ENCODE measurements around the gene NOL8.
A peak's percentile ranks its signal among the peaks of the same experiment; 100 is the strongest.

Gene NOL8

GRCh38 chr9:92266486-92266885, 58.7 kb downstream of the NOL8 start:
- DNase-seq: peak in 1 of 2 experiments; percentile 9
- no peak for TF ChIP-seq GATA1 (IDR thresholded peaks at IDR 0.05; ENCODE audit: low read depth, low read length)

- TF ChIP-seq GATA1 (IDR thresholded peaks at IDR 0.05; ENCODE audit: low read depth, low read length) (no peak), POLR2A (IDR thresholded peaks at IDR 0.05; ENCODE audit: low read length) (no peak)
Observed at GRCh38 chr9:92265154-92265553, 60.0 kb downstream of the NOL8 start.

GRCh38 chr9:92263131-92263530, 62.0 kb downstream of the NOL8 start:
- no peak for DNase-seq
- TF ChIP-seq POLR2A (IDR thresholded peaks at IDR 0.05; ENCODE audit: low read length) (no peak), GATA1 (IDR thresholded peaks at IDR 0.05; ENCODE audit: low read depth, low read length) (no peak)

More at GRCh38 chr9:92265154-92265553, 60.0 kb downstream of the NOL8 start:
- DNase-seq: no peak

GRCh38 chr9:92257327-92257726, 67.8 kb downstream of the NOL8 start:
- no peak for DNase-seq
- TF ChIP-seq POLR2A (IDR thresholded peaks at IDR 0.05; ENCODE audit: low read length): no peak
- no peak for TF ChIP-seq GATA1 (IDR thresholded peaks at IDR 0.05; ENCODE audit: low read depth, low read length)

GRCh38 chr9:92254381-92255337, 70.5 kb downstream of the NOL8 start:
- TF ChIP-seq GATA1 (IDR thresholded peaks at IDR 0.05; ENCODE audit: low read depth, low read length): no peak
- TF ChIP-seq POLR2A (IDR thresholded peaks at IDR 0.05; ENCODE audit: low read length): no peak
- no peak for DNase-seq

GRCh38 chr9:92253656-92254055, 71.5 kb downstream of the NOL8 start:
- TF ChIP-seq GATA1 (IDR thresholded peaks at IDR 0.05; ENCODE audit: low read depth, low read length): no peak
- TF ChIP-seq POLR2A (IDR thresholded peaks at IDR 0.05; ENCODE audit: low read length): no peak
- no peak for DNase-seq

- TF ChIP-seq POLR2A (IDR thresholded peaks at IDR 0.05; ENCODE audit: low read length) (no peak), GATA1 (IDR thresholded peaks at IDR 0.05; ENCODE audit: low read depth, low read length) (no peak)
- no peak for DNase-seq
Observed at GRCh38 chr9:92247981-92248380, 77.2 kb downstream of the NOL8 start.

Data from erythroblast (primary cell).